Endodermal cell (in vitro differentiated cells): Measurements from ENCODE around the gene CGB1. TPM values are rescaled to one million over a fixed set of nuclear protein-coding genes. Genes with fewer than 3 reads are reported as not detected.
"Not testable (repeated sequence)": the region's sequence is repeated elsewhere in the genome, so short reads cannot be mapped to it uniquely, and the experiment has no call there.

Experiments
- DNase-seq: peaks from one replicate; pipeline ENCODE4 v3.0.0-alpha.2; 2017
- H3K27ac ChIP-seq: 2 replicates; pipeline ENCODE4 v1.5.1; 2013; ENCODE audit warnings: mild to moderate bottlenecking, low read depth, low read length, moderate library complexity
- H3K27me3 ChIP-seq: 2 replicates; pipeline ENCODE4 v1.6.1; 2013; ENCODE audit warnings: mild to moderate bottlenecking, low read length, moderate library complexity; ENCODE audit not compliant: insufficient read depth, control insufficient read depth, poor library complexity, severe bottlenecking
- H3K36me3 ChIP-seq: 2 replicates; pipeline ENCODE4 v1.7.0; 2013; ENCODE audit warnings: mild to moderate bottlenecking, low read length, moderate library complexity; ENCODE audit not compliant: control insufficient read depth, insufficient read depth
- H3K4me1 ChIP-seq: one replicate; pipeline ENCODE4 v1.7.0; 2013; ENCODE audit warnings: low read length; ENCODE audit not compliant: control insufficient read depth, insufficient read depth
- H3K4me3 ChIP-seq: 2 replicates; pipeline ENCODE4 v1.5.1; 2013; ENCODE audit warnings: mild to moderate bottlenecking, low read length, moderate library complexity
- H3K9ac ChIP-seq: 2 replicates; pipeline ENCODE4 v1.6.1; 2013; ENCODE audit warnings: mild to moderate bottlenecking, low read length, moderate library complexity; ENCODE audit not compliant: poor library complexity, severe bottlenecking; ENCODE audit errors: extremely low read depth
- H3K9me3 ChIP-seq: 2 replicates; pipeline ENCODE4 v1.6.1; 2013; ENCODE audit warnings: mild to moderate bottlenecking, low read length, moderate library complexity; ENCODE audit not compliant: control insufficient read depth
- H3K27ac Mint-ChIP-seq: 2 replicates; pipeline ENCODE4 v1.8.0; 2020; ENCODE audit warnings: mixed read lengths
- H3K27me3 Mint-ChIP-seq: 2 replicates; pipeline ENCODE4 v1.8.0; 2021; ENCODE audit warnings: mild to moderate bottlenecking, mixed read lengths; ENCODE audit not compliant: insufficient read depth
- H3K36me3 Mint-ChIP-seq: 2 replicates; pipeline ENCODE4 v1.8.0; 2020; ENCODE audit warnings: low read depth, mixed read lengths
- H3K4me1 Mint-ChIP-seq: 2 replicates; pipeline ENCODE4 v1.8.0; 2020; ENCODE audit warnings: mixed read lengths
- H3K4me3 Mint-ChIP-seq: 2 replicates; pipeline ENCODE4 v1.8.0; 2020; ENCODE audit warnings: mild to moderate bottlenecking, moderate library complexity, mixed read lengths
- H3K9me3 Mint-ChIP-seq: 2 replicates; pipeline ENCODE4 v1.8.0; 2020; ENCODE audit warnings: mild to moderate bottlenecking, mixed read lengths
- WGBS, 2 experiments: methylation state at CpG; one replicate each; pipeline versions ENCODE4 v1.1.5 to v1.1.7; 2013; ENCODE audit warnings: missing lambda C conversion rate in 2 of 2, mixed read lengths in 1 of 2; ENCODE audit not compliant: insufficient coverage in 1 of 2, insufficient read length in 1 of 2; 5-methylcytosine and 5-hydroxymethylcytosine counted together
- total RNA-seq, 2 donors: library from RNA; stranded (reverse); fragmentation: NEBNext Ultra II Directional in 1 of 2; extraction: Animal tissue kit (Norgen Biotek cat#: 25700) in 1 of 2; gene quantifications; 2 replicates in 1 of 2; 3 replicates in 1 of 2; pipeline ENCODE4 v1.2.1, GENCODE V29; 2021
- TF ChIP-seq, protein P1 (sequence below): fragments of 200-600 bp; sonication (generic); conservative IDR thresholded peaks from 2 replicates; pipeline ENCODE4 v1.5.0; 2021; ENCODE audit warnings: antibody characterized with exemption, mild to moderate bottlenecking

Gene CGB1
- total RNA-seq, 2 donors from 2014 or later, result not detected

DNA sequence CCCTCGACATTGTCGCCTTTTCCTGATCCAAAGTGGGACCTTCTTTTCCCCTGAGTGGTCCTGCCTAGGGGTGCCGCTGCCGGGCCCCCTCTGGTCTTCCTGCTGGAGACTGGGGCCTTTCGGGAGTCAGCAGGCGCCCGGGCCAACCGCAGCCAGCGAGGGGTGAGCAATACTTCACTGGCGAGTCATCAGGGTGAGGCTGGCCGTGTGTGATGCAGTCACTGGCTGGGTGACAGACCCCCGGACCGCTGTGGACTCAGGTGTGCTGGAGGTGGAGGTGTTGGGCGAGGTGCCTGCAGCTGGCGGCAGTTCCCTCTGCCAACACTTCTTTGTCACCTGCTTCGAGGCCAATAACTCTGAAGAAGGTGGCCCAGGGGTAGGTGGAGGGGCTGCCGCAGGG is 5.5 kb upstream of the CGB1 start:
- no peak overlapping the region for H3K27ac Mint-ChIP-seq

DNA sequence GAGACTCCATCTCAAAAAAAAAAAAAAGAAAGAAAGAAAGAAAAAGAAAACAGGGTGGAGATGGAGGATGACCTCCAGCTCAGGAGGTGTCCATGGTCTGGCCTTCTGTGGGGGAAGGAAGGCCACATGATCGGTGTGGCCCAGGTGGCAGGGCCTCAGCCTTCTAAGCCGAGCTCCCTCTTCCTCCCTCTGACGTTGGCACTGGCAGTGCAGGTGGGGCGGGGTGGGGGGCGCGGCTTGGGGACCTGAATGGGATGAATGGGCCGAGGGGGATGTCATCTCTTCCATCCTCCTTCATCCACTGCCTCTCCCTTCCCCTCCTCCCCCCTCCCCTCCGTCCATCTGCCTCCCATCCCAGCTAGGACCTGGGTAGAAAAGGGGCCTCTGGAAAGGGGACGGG is 3.0 kb upstream of the CGB1 start:
- not testable (repeated sequence) for H3K4me3 Mint-ChIP-seq, DNase-seq, H3K9me3 Mint-ChIP-seq, H3K36me3 ChIP-seq, H3K9ac ChIP-seq, H3K4me1 ChIP-seq, H3K36me3 Mint-ChIP-seq, H3K4me3 ChIP-seq, H3K9me3 ChIP-seq, H3K4me1 Mint-ChIP-seq, H3K27me3 ChIP-seq, H3K27ac Mint-ChIP-seq, H3K27ac ChIP-seq
- WGBS, 2 experiments, result 75 to 100% methylated on average over 1 to 2 of the region's 9 CpGs
- H3K27me3 Mint-ChIP-seq, result peaks cover 15% of the 10 kb centered on the region

More for the DNA sequence above, 5.5 kb upstream of the CGB1 start:
- H3K36me3 ChIP-seq, result no peaks in the 10 kb centered on the region
- no peak overlapping the region for H3K27ac ChIP-seq
- Mint-ChIP-seq H3K9me3 (no peaks in the 10 kb centered on the region), H3K36me3 (no peaks in the 10 kb centered on the region), H3K4me1 (no peaks in the 10 kb centered on the region), H3K4me3 (no peak overlapping the region), H3K27me3 (peaks cover 8% of the 10 kb centered on the region)
- peak; percentile 63 for DNase-seq
- no peaks in the 10 kb centered on the region for H3K4me1 ChIP-seq
- 80 to 84% methylated on average over 6 to 17 of the region's 17 CpGs for WGBS, 2 experiments
- H3K9me3 ChIP-seq, result no peaks in the 10 kb centered on the region
- no peak overlapping the region for H3K9ac ChIP-seq
- TF ChIP-seq, protein P1, sequence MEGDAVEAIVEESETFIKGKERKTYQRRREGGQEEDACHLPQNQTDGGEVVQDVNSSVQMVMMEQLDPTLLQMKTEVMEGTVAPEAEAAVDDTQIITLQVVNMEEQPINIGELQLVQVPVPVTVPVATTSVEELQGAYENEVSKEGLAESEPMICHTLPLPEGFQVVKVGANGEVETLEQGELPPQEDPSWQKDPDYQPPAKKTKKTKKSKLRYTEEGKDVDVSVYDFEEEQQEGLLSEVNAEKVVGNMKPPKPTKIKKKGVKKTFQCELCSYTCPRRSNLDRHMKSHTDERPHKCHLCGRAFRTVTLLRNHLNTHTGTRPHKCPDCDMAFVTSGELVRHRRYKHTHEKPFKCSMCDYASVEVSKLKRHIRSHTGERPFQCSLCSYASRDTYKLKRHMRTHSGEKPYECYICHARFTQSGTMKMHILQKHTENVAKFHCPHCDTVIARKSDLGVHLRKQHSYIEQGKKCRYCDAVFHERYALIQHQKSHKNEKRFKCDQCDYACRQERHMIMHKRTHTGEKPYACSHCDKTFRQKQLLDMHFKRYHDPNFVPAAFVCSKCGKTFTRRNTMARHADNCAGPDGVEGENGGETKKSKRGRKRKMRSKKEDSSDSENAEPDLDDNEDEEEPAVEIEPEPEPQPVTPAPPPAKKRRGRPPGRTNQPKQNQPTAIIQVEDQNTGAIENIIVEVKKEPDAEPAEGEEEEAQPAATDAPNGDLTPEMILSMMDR, result no peak
- H3K27me3 ChIP-seq, result no peaks in the 10 kb centered on the region
- no peak overlapping the region for H3K4me3 ChIP-seq

DNA sequence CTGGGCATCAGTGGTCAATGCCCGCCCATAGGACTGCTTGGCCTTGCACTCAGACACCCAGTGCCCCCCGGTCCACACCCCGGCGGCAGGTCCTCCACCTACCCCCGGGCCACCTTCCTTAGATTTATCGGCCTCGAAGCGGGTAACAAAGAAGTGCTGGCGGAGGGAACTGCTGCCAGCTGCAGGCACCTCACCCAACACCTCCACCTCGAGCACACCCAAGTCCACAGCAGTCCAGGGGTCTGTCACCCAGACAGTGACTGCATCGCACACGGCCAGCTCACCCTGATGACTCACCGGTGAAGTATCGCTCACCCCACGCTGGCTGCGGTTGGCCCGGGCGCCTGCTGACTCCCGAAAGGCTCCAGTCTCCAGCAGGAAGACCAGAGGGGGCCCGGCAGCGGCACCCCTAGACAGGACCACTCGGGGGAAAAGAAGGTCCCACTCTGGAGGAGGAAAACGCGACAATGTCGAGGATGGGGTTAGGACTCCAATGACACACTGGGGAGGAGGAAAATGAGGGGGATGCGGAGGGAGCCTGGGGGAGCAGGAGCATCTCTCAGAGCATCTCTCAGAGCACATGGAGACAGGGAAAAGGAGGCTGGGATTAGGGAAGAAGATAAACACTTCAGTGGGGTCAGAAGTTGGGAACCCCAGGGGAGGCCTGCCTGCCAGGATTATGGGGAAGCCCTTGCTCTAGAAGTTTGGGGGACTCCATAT is 2.0 kb upstream of the CGB1 start:
- not testable (repeated sequence) for H3K4me3 ChIP-seq, H3K4me1 Mint-ChIP-seq, H3K36me3 Mint-ChIP-seq, H3K4me3 Mint-ChIP-seq, DNase-seq, H3K27ac ChIP-seq, H3K9me3 Mint-ChIP-seq, H3K27me3 ChIP-seq, H3K9me3 ChIP-seq, H3K4me1 ChIP-seq, H3K9ac ChIP-seq, H3K27ac Mint-ChIP-seq, H3K36me3 ChIP-seq
- peaks cover 15% of the 10 kb centered on the region for H3K27me3 Mint-ChIP-seq
- WGBS, 2 experiments, result 83 to 86% methylated on average over 18 to 26 of the region's 26 CpGs

DNA sequence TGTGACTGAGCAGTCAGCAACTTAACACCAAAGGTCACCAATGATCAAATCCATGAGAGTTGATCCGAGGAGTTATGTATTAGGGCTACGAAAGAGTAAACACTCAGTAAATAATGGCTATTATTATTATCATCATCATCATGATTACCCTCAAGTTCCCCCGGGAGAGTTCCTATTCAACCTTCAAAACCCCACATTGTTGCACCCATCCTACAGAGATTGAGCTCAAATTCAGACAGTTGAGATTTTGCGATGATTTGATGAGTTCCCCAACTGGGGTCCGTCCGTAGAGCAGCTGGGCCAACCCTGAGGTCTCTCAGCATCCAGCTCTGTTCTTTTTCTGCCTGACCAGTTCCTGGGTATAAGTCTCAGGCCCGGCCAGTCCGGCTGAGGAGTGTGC is 1.4 kb upstream of the CGB1 start:
- not testable (repeated sequence) for H3K4me1 Mint-ChIP-seq, H3K36me3 Mint-ChIP-seq, H3K9ac ChIP-seq, H3K9me3 ChIP-seq, H3K36me3 ChIP-seq, H3K4me3 Mint-ChIP-seq, DNase-seq, H3K4me1 ChIP-seq, H3K4me3 ChIP-seq, H3K27me3 ChIP-seq, H3K27ac Mint-ChIP-seq, H3K27ac ChIP-seq, H3K9me3 Mint-ChIP-seq
- 97 to 100% methylated on average over 1 to 4 of the region's 8 CpGs for WGBS, 2 experiments
- peaks cover 13% of the 10 kb centered on the region for H3K27me3 Mint-ChIP-seq
